Measurements from ENCODE around the gene POU2F3. TPM values are rescaled to one million over a fixed set of nuclear protein-coding genes. Genes with fewer than 3 reads are reported as not detected.

POU2F3 gene
- total and polyA plus RNA-seq, 2 of the 13 experiments (the other 11 are each of a cell fraction or from before 2014, with no cell fraction given), result not detected

DNA sequence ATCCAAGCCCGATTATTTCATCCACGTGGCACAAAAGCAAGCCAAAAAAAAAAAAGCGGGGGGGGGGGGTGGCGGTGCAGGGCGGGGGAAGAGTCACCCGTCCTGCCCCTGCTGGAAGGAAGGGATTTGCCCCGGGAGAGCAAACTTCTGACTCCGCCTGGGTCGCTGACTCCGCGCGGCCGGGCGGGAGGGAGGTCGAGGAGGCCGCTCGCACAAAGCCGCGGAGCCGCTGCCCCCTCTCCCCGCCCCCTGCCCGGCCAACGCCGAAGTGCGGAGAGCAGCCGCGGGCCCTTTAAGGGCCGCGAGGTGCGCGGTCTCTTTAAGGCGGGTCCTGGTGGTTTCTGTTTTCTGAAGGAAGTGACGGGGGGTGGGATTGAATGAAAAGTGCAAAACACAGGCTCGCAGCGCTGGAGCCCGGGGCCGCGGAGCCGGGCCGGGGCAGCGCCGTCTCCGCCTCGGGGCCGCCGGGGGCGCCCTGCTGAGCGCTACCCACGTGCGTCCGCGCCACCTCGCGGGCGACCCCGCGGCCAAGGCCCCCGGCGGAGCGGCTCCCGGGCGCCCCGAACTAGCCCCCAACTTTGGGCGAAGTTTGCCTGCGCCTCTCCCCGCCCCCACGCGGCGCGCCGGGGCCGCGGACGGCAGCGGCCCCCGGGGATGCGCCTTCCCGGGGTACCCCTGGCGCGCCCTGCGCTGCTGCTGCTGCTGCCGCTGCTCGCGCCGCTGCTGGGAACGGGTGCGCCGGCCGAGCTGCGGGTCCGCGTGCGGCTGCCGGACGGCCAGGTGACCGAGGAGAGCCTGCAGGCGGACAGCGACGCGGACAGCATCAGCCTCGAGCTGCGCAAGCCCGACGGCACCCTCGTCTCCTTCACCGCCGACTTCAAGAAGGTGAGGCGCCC is 29.1 kb upstream of the POU2F3 start, which contains the start of gene OAF (continued):
- TF ChIP-seq EP300 (IDR thresholded peaks at IDR 0.05; ENCODE audit: low read depth in 2 of 2, low read length in 2 of 2) (peak in 1 of 2 experiments; percentile 27; a peak in 1 of 4 replicates), EP300 (CRISPR knock-in tag; IDR thresholded peaks at IDR 0.05; ENCODE audit: borderline replicate concordance) (no peak), ZBTB7B (CRISPR knock-in tag; IDR thresholded peaks at IDR 0.05) (peak; percentile 33; the same call in 1 of the 2 replicates), ZNF788 (CRISPR knock-in tag; IDR thresholded peaks at IDR 0.05; ENCODE audit: borderline replicate concordance) (0 out of 2 replicates have a peak, but pooled peaks have one; percentile 20), ZNF263 (CRISPR knock-in tag; IDR thresholded peaks at IDR 0.05) (peak; percentile 66; the same call in 1 of the 2 replicates), CBX5 (CRISPR knock-in tag; IDR thresholded peaks at IDR 0.05; ENCODE audit: borderline replicate concordance) (no peak), BCL6 (CRISPR knock-in tag; IDR thresholded peaks at IDR 0.05) (peak; percentile 41; the same call in 1 of the 2 replicates), RAD21 (CRISPR knock-in tag; IDR thresholded peaks at IDR 0.05) (peak; percentile 80), GFI1 (CRISPR knock-in tag; IDR thresholded peaks at IDR 0.05; ENCODE audit: borderline replicate concordance) (no peak), RCOR2 (CRISPR knock-in tag; IDR thresholded peaks at IDR 0.05) (0 out of 2 replicates have a peak, but pooled peaks have one; percentile 33), SSRP1 (CRISPR knock-in tag; IDR thresholded peaks at IDR 0.05) (no peak), ZNF547 (CRISPR knock-in tag; IDR thresholded peaks at IDR 0.05) (no peak), ISL2 (CRISPR knock-in tag; IDR thresholded peaks at IDR 0.05) (peak; percentile 30; the same call in 1 of the 2 replicates), CBX1 (IDR thresholded peaks at IDR 0.05; ENCODE audit: low read depth) (no peak), AGO1 (IDR thresholded peaks at IDR 0.05; ENCODE audit: low read depth, low read length, poor library complexity, severe bottlenecking) (no peak), MATR3 (CRISPR knock-in tag; IDR thresholded peaks at IDR 0.05) (no peak), PAF1 (CRISPR knock-in tag; IDR thresholded peaks at IDR 0.05) (no peak), ZBTB7A (CRISPR knock-in tag; IDR thresholded peaks at IDR 0.05) (0 out of 2 replicates have a peak, but pooled peaks have one; percentile 52), ZNF607 (CRISPR knock-in tag; IDR thresholded peaks at IDR 0.05; ENCODE audit: borderline replicate concordance) (peak; percentile 15; the same call in 1 of the 2 replicates)
- TF ChIP-seq, protein P1, sequence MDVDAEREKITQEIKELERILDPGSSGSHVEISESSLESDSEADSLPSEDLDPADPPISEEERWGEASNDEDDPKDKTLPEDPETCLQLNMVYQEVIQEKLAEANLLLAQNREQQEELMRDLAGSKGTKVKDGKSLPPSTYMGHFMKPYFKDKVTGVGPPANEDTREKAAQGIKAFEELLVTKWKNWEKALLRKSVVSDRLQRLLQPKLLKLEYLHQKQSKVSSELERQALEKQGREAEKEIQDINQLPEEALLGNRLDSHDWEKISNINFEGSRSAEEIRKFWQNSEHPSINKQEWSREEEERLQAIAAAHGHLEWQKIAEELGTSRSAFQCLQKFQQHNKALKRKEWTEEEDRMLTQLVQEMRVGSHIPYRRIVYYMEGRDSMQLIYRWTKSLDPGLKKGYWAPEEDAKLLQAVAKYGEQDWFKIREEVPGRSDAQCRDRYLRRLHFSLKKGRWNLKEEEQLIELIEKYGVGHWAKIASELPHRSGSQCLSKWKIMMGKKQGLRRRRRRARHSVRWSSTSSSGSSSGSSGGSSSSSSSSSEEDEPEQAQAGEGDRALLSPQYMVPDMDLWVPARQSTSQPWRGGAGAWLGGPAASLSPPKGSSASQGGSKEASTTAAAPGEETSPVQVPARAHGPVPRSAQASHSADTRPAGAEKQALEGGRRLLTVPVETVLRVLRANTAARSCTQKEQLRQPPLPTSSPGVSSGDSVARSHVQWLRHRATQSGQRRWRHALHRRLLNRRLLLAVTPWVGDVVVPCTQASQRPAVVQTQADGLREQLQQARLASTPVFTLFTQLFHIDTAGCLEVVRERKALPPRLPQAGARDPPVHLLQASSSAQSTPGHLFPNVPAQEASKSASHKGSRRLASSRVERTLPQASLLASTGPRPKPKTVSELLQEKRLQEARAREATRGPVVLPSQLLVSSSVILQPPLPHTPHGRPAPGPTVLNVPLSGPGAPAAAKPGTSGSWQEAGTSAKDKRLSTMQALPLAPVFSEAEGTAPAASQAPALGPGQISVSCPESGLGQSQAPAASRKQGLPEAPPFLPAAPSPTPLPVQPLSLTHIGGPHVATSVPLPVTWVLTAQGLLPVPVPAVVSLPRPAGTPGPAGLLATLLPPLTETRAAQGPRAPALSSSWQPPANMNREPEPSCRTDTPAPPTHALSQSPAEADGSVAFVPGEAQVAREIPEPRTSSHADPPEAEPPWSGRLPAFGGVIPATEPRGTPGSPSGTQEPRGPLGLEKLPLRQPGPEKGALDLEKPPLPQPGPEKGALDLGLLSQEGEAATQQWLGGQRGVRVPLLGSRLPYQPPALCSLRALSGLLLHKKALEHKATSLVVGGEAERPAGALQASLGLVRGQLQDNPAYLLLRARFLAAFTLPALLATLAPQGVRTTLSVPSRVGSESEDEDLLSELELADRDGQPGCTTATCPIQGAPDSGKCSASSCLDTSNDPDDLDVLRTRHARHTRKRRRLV (CRISPR knock-in tag; IDR thresholded peaks at IDR 0.05), result no peak
- TF ChIP-seq, protein P2, sequence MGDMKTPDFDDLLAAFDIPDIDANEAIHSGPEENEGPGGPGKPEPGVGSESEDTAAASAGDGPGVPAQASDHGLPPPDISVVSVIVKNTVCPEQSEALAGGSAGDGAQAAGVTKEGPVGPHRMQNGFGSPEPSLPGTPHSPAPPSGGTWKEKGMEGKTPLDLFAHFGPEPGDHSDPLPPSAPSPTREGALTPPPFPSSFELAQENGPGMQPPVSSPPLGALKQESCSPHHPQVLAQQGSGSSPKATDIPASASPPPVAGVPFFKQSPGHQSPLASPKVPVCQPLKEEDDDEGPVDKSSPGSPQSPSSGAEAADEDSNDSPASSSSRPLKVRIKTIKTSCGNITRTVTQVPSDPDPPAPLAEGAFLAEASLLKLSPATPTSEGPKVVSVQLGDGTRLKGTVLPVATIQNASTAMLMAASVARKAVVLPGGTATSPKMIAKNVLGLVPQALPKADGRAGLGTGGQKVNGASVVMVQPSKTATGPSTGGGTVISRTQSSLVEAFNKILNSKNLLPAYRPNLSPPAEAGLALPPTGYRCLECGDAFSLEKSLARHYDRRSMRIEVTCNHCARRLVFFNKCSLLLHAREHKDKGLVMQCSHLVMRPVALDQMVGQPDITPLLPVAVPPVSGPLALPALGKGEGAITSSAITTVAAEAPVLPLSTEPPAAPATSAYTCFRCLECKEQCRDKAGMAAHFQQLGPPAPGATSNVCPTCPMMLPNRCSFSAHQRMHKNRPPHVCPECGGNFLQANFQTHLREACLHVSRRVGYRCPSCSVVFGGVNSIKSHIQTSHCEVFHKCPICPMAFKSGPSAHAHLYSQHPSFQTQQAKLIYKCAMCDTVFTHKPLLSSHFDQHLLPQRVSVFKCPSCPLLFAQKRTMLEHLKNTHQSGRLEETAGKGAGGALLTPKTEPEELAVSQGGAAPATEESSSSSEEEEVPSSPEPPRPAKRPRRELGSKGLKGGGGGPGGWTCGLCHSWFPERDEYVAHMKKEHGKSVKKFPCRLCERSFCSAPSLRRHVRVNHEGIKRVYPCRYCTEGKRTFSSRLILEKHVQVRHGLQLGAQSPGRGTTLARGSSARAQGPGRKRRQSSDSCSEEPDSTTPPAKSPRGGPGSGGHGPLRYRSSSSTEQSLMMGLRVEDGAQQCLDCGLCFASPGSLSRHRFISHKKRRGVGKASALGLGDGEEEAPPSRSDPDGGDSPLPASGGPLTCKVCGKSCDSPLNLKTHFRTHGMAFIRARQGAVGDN (CRISPR knock-in tag; IDR thresholded peaks at IDR 0.05), result peak; percentile 72
